NCI-H1105 (cell line): Measurements from ENCODE around the gene TTLL5.

Experiments
- DNase-seq: peaks from one replicate; lab custom pipeline; 2025; lab: John Stamatoyannopoulos, UW

Gene TTLL5

GRCh38 chr14:75871181-75871880 is 210.3 kb downstream of the TTLL5 start:
- no peak for DNase-seq

- DNase-seq = no peak
These were observed 214.9 kb downstream of the TTLL5 start for GRCh38 chr14:75875958-75876357.

- no peak for DNase-seq
These were observed 215.5 kb downstream of the TTLL5 start for GRCh38 chr14:75876530-75876929.

GRCh38 chr14:75877292-75877691 is 216.2 kb downstream of the TTLL5 start:
- DNase-seq = no peak

GRCh38 chr14:75877884-75878283 is 216.8 kb downstream of the TTLL5 start:
- no peak for DNase-seq

GRCh38 chr14:75879031-75879430 is 218.0 kb downstream of the TTLL5 start:
- no peak for DNase-seq

GRCh38 chr14:75880512-75880911 is 219.5 kb downstream of the TTLL5 start:
- DNase-seq = no peak

- no peak for DNase-seq
These were observed 220.9 kb downstream of the TTLL5 start for GRCh38 chr14:75881994-75882393.

- DNase-seq = no peak
These were observed 223.2 kb downstream of the TTLL5 start for GRCh38 chr14:75884198-75884611.

GRCh38 chr14:75885829-75886228 is 224.8 kb downstream of the TTLL5 start:
- DNase-seq = no peak

- no peak for DNase-seq
These were observed 225.7 kb downstream of the TTLL5 start for GRCh38 chr14:75886636-75887348.

- DNase-seq = no peak
These were observed 227.9 kb downstream of the TTLL5 start for GRCh38 chr14:75888945-75889344.

GRCh38 chr14:75896341-75896740 is 235.3 kb downstream of the TTLL5 start:
- no peak for DNase-seq

- no peak for DNase-seq
These were observed 243.3 kb downstream of the TTLL5 start for GRCh38 chr14:75904311-75904710.

GRCh38 chr14:75905147-75905904 is 244.3 kb downstream of the TTLL5 start:
- no peak for DNase-seq

GRCh38 chr14:75906228-75906627 is 245.2 kb downstream of the TTLL5 start:
- no peak for DNase-seq

- peak; percentile 41 for DNase-seq
These were observed 245.7 kb downstream of the TTLL5 start for GRCh38 chr14:75906680-75907280.

GRCh38 chr14:75907756-75908359 is 246.8 kb downstream of the TTLL5 start:
- no peak for DNase-seq

GRCh38 chr14:75909630-75910029 is 248.6 kb downstream of the TTLL5 start:
- DNase-seq = no peak

- DNase-seq = no peak
These were observed 249.0 kb downstream of the TTLL5 start for GRCh38 chr14:75910048-75910447.

GRCh38 chr14:75911883-75912282 is 250.8 kb downstream of the TTLL5 start:
- no peak for DNase-seq

GRCh38 chr14:75913183-75913582 is 252.1 kb downstream of the TTLL5 start:
- DNase-seq = no peak
